GM13976 (cell line): ENCODE results near the gene KRT75.

Source experiments
- DNase-seq: peaks from one replicate; pipeline ENCODE4 v3.0.0; 2012; ENCODE audit warnings: low spot score
- CTCF ChIP-seq: IDR thresholded peaks from 2 replicates; pipeline ENCODE4 v1.5.1; 2012; ENCODE audit warnings: borderline replicate concordance, mild to moderate bottlenecking; ENCODE audit not compliant: insufficient read depth; ENCODE audit errors: extremely low read depth, missing control alignments, control extremely low read depth
- in situ Hi-C: fragments of 300-500 bp; cut with MboI; formaldehyde crosslinking; loops from one replicate; pipeline ENCODE4 v1.12.0; 2022; ENCODE audit warnings: low sequenced_read_pairs, mixed read lengths, inconsistent platforms; ENCODE audit not compliant: unreplicated experiment

The KRT75 gene

DNA sequence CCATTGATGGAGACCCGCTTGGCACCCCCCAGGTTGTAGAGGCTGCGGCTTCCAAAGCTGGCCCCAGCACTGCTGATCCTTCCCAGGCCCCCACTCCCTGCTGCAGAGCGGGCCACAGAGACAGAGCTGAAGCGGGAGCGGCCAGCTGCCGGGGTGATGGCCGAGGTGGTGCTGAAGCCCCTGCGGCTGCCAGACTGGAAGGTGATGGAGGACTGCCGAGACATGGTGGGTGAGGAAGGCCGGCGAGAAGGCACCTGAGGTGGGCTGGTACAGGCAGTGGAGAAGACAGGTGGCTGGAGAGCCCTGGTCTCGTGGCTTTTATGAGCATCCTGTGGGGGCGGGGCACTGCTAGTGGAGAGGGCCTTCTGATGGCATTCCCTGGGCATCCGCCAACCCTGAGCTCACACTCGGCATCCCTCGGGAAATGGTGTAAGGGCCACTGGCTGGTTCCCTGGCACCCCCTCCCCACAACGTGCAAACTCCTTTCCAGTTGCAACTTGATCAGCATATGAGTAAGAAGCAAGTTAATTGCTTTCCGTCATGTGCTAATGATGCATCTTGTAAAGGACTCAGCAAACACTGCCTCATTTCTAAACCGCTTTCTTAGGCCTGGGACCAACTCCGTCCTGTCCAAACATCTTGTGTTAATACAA, at the start of gene KRT75:
Gene KRT75, minus strand, starts transcription at position 291 of the 653 bp plus-strand sequence. Its CDS starts 67 bp downstream, at position 224.
- no peak for DNase-seq
- no peak for TF ChIP-seq CTCF
- in situ Hi-C loops = no loop called here

GRCh38 chr12:52480073-52480472, 45.9 kb upstream of the KRT75 start:
- no peak for DNase-seq
- in situ Hi-C loops = no loop called here
- TF ChIP-seq CTCF = no peak

DNA sequence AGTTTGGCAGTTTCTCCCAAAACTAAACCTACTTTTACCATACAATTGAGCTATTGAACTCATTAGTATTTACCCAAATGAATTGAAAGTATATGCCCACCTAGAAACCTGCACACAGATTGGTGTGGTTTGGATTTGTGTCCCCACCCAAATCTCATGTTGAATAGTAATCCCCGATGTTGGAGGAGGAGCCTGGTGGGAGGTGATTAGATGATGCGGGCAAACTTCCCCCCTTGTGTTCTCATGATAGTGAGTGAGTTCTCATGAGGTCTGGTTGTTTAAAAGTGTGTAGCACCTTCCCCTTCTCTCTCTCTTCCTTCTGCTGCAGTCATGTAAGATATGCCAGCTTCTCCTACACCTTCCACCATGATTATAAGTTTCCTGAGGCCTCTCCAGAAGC, 43.5 kb upstream of the KRT75 start:
- in situ Hi-C loops = no loop called here
- DNase-seq = no peak
- TF ChIP-seq CTCF = no peak

GRCh38 chr12:52474212-52474611, 40.0 kb upstream of the KRT75 start:
- no peak for DNase-seq
- in situ Hi-C loops = no loop called here
- TF ChIP-seq CTCF = no peak

GRCh38 chr12:52473768-52474167, 39.6 kb upstream of the KRT75 start, which contains the start of gene KRT6C:
Gene KRT6C (minus strand): TSS chr12:52473805. CDS start chr12:52473737, 68 bp downstream.
- no peak for DNase-seq
- TF ChIP-seq CTCF = no peak
- in situ Hi-C loops = no loop called here

GRCh38 chr12:52469853-52470252, 35.7 kb upstream of the KRT75 start:
- no peak for TF ChIP-seq CTCF
- no peak for DNase-seq
- in situ Hi-C loops = no loop called here
